ENCODE results near the gene ARHGEF12.

DNA sequence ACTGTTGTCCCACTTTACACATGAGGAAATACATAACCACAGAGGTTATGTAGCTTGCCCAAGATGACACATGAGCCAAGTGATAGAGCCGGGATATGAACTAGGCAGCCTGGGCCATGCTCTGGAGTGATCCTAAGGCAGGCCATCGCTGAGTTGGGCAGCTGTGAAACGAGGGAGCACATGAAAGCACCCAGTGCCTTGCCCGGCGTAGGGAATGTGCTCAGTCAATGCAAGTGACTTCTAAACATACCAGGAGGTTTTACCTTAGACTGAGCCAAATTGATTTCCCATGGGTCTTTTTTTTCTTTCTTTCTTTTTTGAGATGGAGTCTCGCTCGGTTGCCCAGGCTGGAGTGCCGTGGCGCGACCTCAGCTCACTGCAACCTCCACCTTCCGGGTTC lies 185.8 kb downstream of the ARHGEF12 start:
- TF ChIP-seq RAD21 (IDR thresholded peaks at IDR 0.05; ENCODE audit: low read depth) (no peak), FOXM1 (IDR thresholded peaks at IDR 0.05; ENCODE audit: borderline replicate concordance, low read depth) (no peak), TAF1 (IDR thresholded peaks at IDR 0.05; ENCODE audit: low read depth) (no peak), ZBTB7A (IDR thresholded peaks at IDR 0.05; ENCODE audit: low read depth) (no peak), EP300 (IDR thresholded peaks at IDR 0.05; ENCODE audit: borderline replicate concordance) (no peak), YY1 (IDR thresholded peaks at IDR 0.05; ENCODE audit: low read depth) (no peak), EGR1 (IDR thresholded peaks at IDR 0.05) (no peak), CEBPB (IDR thresholded peaks at IDR 0.05) (no peak), NFIC (IDR thresholded peaks at IDR 0.05) (no peak)
- TF ChIP-seq, protein P1, sequence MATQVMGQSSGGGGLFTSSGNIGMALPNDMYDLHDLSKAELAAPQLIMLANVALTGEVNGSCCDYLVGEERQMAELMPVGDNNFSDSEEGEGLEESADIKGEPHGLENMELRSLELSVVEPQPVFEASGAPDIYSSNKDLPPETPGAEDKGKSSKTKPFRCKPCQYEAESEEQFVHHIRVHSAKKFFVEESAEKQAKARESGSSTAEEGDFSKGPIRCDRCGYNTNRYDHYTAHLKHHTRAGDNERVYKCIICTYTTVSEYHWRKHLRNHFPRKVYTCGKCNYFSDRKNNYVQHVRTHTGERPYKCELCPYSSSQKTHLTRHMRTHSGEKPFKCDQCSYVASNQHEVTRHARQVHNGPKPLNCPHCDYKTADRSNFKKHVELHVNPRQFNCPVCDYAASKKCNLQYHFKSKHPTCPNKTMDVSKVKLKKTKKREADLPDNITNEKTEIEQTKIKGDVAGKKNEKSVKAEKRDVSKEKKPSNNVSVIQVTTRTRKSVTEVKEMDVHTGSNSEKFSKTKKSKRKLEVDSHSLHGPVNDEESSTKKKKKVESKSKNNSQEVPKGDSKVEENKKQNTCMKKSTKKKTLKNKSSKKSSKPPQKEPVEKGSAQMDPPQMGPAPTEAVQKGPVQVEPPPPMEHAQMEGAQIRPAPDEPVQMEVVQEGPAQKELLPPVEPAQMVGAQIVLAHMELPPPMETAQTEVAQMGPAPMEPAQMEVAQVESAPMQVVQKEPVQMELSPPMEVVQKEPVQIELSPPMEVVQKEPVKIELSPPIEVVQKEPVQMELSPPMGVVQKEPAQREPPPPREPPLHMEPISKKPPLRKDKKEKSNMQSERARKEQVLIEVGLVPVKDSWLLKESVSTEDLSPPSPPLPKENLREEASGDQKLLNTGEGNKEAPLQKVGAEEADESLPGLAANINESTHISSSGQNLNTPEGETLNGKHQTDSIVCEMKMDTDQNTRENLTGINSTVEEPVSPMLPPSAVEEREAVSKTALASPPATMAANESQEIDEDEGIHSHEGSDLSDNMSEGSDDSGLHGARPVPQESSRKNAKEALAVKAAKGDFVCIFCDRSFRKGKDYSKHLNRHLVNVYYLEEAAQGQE (IDR thresholded peaks at IDR 0.05; ENCODE audit: low read depth): no peak
- TF ChIP-seq, protein P2, sequence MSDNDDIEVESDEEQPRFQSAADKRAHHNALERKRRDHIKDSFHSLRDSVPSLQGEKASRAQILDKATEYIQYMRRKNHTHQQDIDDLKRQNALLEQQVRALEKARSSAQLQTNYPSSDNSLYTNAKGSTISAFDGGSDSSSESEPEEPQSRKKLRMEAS (IDR thresholded peaks at IDR 0.05): no peak
- TF ChIP-seq, protein P3, sequence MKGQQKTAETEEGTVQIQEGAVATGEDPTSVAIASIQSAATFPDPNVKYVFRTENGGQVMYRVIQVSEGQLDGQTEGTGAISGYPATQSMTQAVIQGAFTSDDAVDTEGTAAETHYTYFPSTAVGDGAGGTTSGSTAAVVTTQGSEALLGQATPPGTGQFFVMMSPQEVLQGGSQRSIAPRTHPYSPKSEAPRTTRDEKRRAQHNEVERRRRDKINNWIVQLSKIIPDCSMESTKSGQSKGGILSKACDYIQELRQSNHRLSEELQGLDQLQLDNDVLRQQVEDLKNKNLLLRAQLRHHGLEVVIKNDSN (IDR thresholded peaks at IDR 0.05): no peak

Measured in Ishikawa (cell line).